Vagina (tissue), 2 donors: Measurements from ENCODE around the gene DSP.

Experiments used
- POLR2A ChIP-seq, 2 donors: fragments of 450-650 bp; IDR thresholded peaks; one replicate each; pipeline ENCODE4 v1.6.1; 2017; ENCODE audit warnings: antibody characterized with exemption in 2 of 2, mild to moderate bottlenecking in 2 of 2, moderate library complexity in 2 of 2
- TF ChIP-seq, protein P1 (sequence below), 3 experiments: fragments of 450-650 bp in 2 of 3; fragments of 200-600 bp in 1 of 3; sonication (generic) in 1 of 3; IDR thresholded peaks; one replicate each; pipeline ENCODE4 v1.5.1; 2017 to 2019; ENCODE audit warnings: antibody characterized with exemption in 3 of 3, mild to moderate bottlenecking in 2 of 3, moderate library complexity in 2 of 3

DNA sequence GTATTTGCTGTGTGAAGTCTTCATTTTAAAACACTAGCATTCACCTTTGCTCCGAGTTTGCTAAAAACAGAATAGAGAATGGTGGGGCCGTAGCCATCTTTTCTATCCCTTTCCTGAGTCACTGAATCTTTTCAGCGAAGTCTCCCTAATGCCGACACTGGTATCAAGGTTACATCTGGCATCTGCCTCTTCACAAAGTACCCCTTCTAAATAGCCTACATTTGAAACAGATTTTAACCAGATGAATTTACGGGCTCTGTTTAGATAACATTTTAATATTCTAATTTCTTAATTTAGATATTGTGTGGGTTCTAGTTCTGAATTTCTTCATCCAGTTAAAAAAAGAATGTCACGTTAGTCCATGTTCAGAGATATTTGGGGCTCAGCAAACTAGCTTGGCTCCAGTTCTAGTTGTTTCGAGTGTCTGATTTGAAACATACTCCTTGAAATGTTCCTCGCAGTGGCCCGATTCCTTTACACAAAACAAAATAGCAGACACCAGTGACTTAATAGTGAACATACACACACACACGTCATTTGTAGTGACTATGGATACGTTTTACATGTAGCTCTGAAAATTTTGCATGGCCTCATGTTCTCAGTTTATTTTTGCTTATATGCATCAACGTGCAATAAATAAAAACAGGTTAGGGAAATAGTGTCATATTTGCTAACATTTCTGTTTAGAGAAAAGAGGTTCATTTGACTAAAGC, 15.1 kb downstream of the DSP start:
- TF ChIP-seq, protein P1, sequence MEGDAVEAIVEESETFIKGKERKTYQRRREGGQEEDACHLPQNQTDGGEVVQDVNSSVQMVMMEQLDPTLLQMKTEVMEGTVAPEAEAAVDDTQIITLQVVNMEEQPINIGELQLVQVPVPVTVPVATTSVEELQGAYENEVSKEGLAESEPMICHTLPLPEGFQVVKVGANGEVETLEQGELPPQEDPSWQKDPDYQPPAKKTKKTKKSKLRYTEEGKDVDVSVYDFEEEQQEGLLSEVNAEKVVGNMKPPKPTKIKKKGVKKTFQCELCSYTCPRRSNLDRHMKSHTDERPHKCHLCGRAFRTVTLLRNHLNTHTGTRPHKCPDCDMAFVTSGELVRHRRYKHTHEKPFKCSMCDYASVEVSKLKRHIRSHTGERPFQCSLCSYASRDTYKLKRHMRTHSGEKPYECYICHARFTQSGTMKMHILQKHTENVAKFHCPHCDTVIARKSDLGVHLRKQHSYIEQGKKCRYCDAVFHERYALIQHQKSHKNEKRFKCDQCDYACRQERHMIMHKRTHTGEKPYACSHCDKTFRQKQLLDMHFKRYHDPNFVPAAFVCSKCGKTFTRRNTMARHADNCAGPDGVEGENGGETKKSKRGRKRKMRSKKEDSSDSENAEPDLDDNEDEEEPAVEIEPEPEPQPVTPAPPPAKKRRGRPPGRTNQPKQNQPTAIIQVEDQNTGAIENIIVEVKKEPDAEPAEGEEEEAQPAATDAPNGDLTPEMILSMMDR (IDR thresholded peaks at IDR 0.05), result no peak
- no peak for TF ChIP-seq POLR2A (IDR thresholded peaks at IDR 0.05)
